IPS DF 19.7 (cell line): ENCODE data around the gene SRGAP2C.
"Not testable (repeated sequence)": the region's sequence is repeated elsewhere in the genome, so short reads cannot be mapped to it uniquely, and the experiment has no call there.

Experiments used
- DNase-seq: peaks from one replicate; pipeline ENCODE4 v3.0.0-alpha.2; 2013; ENCODE audit warnings: low read depth, low spot score

Gene SRGAP2C

GRCh38 chr1:121332599-121333562, 148.1 kb downstream of the SRGAP2C start:
- DNase-seq = not testable (repeated sequence)

- not testable (repeated sequence) for DNase-seq
Observed at GRCh38 chr1:121337958-121338357, 153.2 kb downstream of the SRGAP2C start.

- DNase-seq = not testable (repeated sequence)
Observed at GRCh38 chr1:121339611-121340010, 154.8 kb downstream of the SRGAP2C start.

GRCh38 chr1:121343311-121343906, 158.6 kb downstream of the SRGAP2C start:
- DNase-seq = not testable (repeated sequence)

GRCh38 chr1:121344355-121344754, 159.6 kb downstream of the SRGAP2C start:
- DNase-seq = not testable (repeated sequence)

GRCh38 chr1:121346654-121347053, 161.9 kb downstream of the SRGAP2C start:
- not testable (repeated sequence) for DNase-seq

- DNase-seq = not testable (repeated sequence)
Observed at GRCh38 chr1:121347476-121347875, 162.7 kb downstream of the SRGAP2C start.

- not testable (repeated sequence) for DNase-seq
Observed at GRCh38 chr1:121348115-121348514, 163.3 kb downstream of the SRGAP2C start.

- DNase-seq = not testable (repeated sequence)
Observed at GRCh38 chr1:121349332-121349967, 164.7 kb downstream of the SRGAP2C start.

GRCh38 chr1:121355711-121356420, 171.1 kb downstream of the SRGAP2C start:
- not testable (repeated sequence) for DNase-seq

- DNase-seq = not testable (repeated sequence)
Observed at GRCh38 chr1:121356819-121357218, 172.0 kb downstream of the SRGAP2C start.

GRCh38 chr1:121360531-121360930, 175.8 kb downstream of the SRGAP2C start:
- not testable (repeated sequence) for DNase-seq

GRCh38 chr1:121361451-121362233, 176.9 kb downstream of the SRGAP2C start:
- not testable (repeated sequence) for DNase-seq

- not testable (repeated sequence) for DNase-seq
Observed at GRCh38 chr1:121362234-121362883, 177.6 kb downstream of the SRGAP2C start.

- DNase-seq = not testable (repeated sequence)
Observed at GRCh38 chr1:121365316-121365715, 180.5 kb downstream of the SRGAP2C start.

GRCh38 chr1:121365723-121366122, 180.9 kb downstream of the SRGAP2C start:
- not testable (repeated sequence) for DNase-seq

- not testable (repeated sequence) for DNase-seq
Observed at GRCh38 chr1:121366171-121366570, 181.4 kb downstream of the SRGAP2C start.

GRCh38 chr1:121368910-121369309, 184.1 kb downstream of the SRGAP2C start:
- DNase-seq = not testable (repeated sequence)

GRCh38 chr1:121369959-121370358, 185.2 kb downstream of the SRGAP2C start:
- DNase-seq = not testable (repeated sequence)

GRCh38 chr1:121374851-121375367, 190.1 kb downstream of the SRGAP2C start:
- DNase-seq = not testable (repeated sequence)
